Raji (cell line): ENCODE results near the gene SH2D1B.

Experiments used
- POLR2A ChIP-seq: IDR thresholded peaks from 2 replicates; pipeline ENCODE4 v1.6.1; 2011; ENCODE audit warnings: low read depth, low read length, control low read depth; ENCODE audit not compliant: insufficient read depth

SH2D1B gene

GRCh38 chr1:162359523-162360236, 52.3 kb downstream of the SH2D1B start:
- no peak for TF ChIP-seq POLR2A

- no peak for TF ChIP-seq POLR2A
Observed at GRCh38 chr1:162358928-162359327, 53.0 kb downstream of the SH2D1B start.

DNA sequence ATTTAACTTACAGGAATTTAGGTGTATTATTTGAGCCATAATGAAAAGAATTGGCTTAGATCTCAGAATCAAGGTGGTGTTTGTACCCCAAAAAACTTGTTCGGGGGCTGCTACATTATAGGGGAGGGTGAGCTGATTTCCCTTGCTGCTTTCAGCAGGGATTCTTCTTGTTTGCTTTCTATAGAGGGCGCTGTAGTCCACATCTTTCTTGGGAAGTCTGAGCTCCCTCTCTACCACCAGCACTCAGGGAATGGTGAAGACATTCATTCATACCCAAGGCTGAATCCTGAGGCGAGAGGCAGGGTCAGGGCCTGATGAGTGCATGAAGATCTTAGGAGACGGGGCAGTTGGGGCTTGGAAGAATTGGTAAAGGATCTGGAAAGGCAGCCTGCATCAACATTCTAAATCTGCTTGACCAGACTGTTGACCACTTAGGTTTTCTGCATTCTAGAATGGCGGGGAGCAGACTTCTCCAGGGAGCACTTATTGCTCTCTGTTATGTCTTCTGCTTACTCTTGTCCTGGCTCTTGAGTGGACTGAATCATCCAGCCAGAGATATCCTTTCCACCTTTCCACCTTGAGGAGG, 54.2 kb downstream of the SH2D1B start:
- no peak for TF ChIP-seq POLR2A

GRCh38 chr1:162353702-162354101, 58.2 kb downstream of the SH2D1B start:
- no peak for TF ChIP-seq POLR2A

GRCh38 chr1:162353078-162353477, 58.9 kb downstream of the SH2D1B start:
- no peak for TF ChIP-seq POLR2A

DNA sequence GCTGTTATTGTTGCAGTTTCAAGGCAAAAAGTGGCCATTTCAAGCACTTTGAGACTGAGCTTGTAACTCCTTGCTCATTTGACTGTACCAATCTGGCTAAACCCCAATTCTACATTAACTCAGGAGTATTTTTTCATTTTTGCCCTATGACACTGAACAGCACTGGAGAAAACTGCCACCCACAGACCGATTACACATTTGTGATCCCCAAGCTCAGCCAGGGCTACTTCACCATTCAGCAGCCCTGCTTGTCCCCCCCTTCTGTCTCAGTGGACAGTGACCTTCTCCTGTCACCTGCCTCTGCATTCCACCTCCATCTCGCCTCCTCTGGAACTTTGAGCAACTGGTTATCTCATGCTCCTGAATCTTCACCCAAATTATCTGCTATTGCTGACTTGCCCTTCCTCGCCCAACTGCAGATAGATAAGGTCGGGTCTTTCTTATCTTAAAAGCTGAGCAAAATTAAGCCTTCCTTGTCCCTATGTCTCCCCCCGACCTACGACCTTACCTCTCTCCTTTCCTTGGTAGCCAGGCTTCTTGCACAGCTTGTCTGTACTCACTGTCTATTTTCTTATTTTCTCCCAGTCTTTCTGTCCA, 60.6 kb downstream of the SH2D1B start:
- no peak for TF ChIP-seq POLR2A

DNA sequence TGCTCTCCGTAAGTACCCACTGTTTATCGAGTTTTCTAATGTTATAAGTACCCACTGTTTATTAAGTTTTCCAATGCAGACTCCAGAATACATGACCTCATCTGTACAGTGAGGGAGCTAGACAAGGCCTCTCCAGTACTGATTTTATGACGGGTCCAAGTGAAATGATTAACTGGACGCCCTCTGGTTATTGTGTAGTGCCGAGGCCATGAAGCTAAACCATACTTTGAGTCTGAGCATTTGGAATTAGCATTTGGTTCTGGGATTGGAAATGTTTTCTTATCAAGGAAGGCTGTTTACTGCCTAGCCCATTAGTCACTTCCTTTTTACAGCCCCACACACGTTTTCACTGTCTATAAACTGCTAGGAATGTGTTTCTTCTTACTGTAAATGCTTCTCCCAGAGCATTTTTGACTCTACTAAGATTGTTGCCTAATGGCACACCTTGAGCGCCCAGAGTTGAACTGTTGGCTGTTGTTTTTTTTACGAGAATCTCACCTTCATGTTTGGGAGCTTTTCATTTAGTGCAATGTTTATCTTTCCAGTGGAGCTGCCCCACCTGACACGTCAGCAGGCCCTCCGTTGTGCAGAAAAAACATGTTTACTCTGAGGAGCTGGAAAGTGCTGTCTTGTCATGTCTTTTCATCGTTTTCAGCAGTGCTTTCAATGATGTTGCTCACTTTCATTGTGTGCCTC, 62.2 kb downstream of the SH2D1B start:
- no peak for TF ChIP-seq POLR2A

DNA sequence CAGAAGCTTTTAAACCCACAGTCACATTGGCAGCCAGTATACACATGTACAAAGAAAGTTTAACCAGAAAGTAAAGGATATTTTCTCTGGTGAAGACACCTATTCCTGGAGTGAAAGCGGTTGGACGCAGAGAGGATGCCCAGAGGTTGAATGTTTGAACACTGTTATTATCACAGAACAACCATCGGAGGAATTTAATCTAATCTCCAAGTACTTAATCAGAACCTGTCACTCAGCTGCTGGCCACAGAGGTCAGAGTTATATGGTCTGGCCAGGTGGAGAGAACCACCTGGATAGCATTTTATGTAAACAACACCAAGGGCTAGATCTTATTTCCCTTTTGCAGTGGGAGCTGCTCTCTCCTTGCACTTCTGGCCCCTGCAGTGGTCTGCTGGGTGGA, 64.7 kb downstream of the SH2D1B start:
- no peak for TF ChIP-seq POLR2A
